GM18861 (cell line): ENCODE results near the gene AFDN.

Experiments
- ATAC-seq: cut with Tn5 transposase; IDR thresholded peaks from one replicate; pipeline ENCODE4 v1.9.1; 2021; ENCODE audit not compliant: unreplicated experiment

The AFDN gene

GRCh38 chr6:167870321-167870720, 43.6 kb downstream of the AFDN start:
- ATAC-seq: no peak

GRCh38 chr6:167872538-167873210, 46.0 kb downstream of the AFDN start:
- no peak for ATAC-seq

- ATAC-seq: no peak
These were observed 51.5 kb downstream of the AFDN start for GRCh38 chr6:167877994-167878779.

GRCh38 chr6:167879612-167880011, 52.9 kb downstream of the AFDN start:
- ATAC-seq: no peak

- no peak for ATAC-seq
These were observed 54.6 kb downstream of the AFDN start for GRCh38 chr6:167881327-167881726.

- no peak for ATAC-seq
These were observed 55.5 kb downstream of the AFDN start for GRCh38 chr6:167882244-167882643.

GRCh38 chr6:167888098-167888497, 61.4 kb downstream of the AFDN start:
- no peak for ATAC-seq

GRCh38 chr6:167892835-167893815, 66.4 kb downstream of the AFDN start:
- ATAC-seq: peak; percentile 98

- ATAC-seq: no peak
These were observed 68.3 kb downstream of the AFDN start for GRCh38 chr6:167894965-167895364.

GRCh38 chr6:167896648-167897047, 69.9 kb downstream of the AFDN start:
- no peak for ATAC-seq

- ATAC-seq: peak; percentile 69
These were observed 72.1 kb downstream of the AFDN start for GRCh38 chr6:167898673-167899311.

GRCh38 chr6:167904791-167905190, 78.1 kb downstream of the AFDN start:
- no peak for ATAC-seq

- no peak for ATAC-seq
These were observed 80.2 kb downstream of the AFDN start for GRCh38 chr6:167906899-167907298.

- no peak for ATAC-seq
These were observed 81.3 kb downstream of the AFDN start for GRCh38 chr6:167907837-167908681.

GRCh38 chr6:167910007-167910406, 83.3 kb downstream of the AFDN start:
- no peak for ATAC-seq

GRCh38 chr6:167910652-167911051, 83.9 kb downstream of the AFDN start:
- no peak for ATAC-seq

- ATAC-seq: no peak
These were observed 85.8 kb downstream of the AFDN start for GRCh38 chr6:167912494-167912893.

- no peak for ATAC-seq
These were observed 87.0 kb downstream of the AFDN start for GRCh38 chr6:167913699-167914098.

- no peak for ATAC-seq
These were observed 88.4 kb downstream of the AFDN start for GRCh38 chr6:167915139-167915538.
